SHP77 (cell line): ENCODE results near the gene GALR1.

Experiments used
- DNase-seq, 2 experiments: peaks; one replicate each; lab custom pipeline; 2025; lab: John Stamatoyannopoulos, UW

Gene GALR1

DNA sequence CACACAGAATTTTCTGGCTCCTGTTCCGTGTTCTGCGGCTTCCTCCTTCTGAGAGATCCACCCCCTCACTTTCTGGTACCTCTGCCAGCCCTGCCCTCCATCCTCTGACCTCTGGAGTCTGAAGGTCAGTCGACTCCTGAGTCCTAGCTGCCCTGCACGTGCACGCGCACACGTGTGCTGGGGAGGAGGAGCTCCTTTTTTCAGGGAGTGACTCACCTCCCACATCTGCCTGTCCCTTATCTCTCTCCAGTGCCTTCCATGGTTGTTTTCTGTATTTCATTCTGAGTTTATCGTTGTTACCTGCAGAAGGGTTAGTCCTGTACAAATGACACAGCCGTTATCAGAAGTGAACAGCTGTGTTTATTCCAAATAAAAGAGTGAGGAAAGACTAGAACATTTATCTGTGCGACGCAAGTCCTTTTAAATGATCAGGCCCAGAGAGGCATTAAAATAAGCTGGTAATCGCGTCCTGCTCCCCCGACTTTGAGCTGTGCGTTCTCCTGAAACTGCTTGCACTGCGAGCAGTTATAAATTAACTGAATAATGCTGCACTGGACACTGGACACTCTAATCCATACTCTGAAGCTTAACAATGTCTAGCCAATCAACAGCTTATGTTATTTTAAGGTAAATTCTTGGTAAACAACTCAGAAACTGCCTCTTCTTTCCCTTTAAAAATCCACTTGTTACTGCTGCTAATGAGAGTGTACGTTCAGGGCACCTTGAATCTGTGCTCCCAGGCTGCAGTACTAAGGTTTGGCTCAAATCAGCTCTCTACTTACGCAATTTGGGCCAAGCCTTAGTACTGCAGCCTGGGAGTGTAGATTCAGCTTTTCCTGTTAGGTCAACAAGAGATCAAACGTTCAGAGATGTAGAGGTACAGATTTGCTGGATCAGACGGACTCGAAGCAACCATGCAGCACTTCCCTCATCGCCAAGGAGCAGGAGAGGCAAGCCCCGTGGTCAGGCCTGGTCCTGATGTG is 72.5 kb downstream of the GALR1 start:
- DNase-seq: peak; percentile 41 to 69

DNA sequence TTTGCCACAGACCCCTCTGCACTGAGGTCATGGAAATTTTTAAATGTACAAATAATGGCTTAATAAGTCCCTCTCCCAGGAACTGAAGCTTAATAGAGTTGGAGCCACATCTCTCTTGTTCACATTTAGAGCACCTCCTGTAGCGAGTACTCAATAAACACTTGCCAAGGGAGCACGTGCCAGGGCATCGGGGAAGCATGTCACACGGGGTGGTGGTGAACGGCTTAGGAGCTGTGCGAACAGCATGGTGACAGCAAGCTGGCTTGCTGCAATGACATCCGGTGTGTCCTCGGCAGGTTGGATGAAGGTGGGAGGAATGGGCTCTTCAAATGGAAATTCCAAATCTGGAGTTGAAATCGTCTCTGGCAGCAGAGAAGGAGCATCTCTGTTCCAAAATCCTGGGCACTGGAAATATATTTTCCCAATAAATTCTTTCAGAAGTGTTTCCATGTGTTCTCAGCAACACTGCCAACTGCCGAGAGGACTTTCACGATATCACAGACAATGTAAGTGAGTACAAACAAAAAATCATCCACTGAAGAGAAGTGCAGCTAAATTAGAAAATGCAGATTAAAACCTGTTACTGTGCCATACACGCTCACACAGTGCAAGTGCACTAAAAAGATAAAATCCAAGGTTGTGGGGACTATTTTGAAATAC is 74.1 kb downstream of the GALR1 start:
- no peak for DNase-seq
